ENCODE measurements around the gene PNPLA6.

DNA sequence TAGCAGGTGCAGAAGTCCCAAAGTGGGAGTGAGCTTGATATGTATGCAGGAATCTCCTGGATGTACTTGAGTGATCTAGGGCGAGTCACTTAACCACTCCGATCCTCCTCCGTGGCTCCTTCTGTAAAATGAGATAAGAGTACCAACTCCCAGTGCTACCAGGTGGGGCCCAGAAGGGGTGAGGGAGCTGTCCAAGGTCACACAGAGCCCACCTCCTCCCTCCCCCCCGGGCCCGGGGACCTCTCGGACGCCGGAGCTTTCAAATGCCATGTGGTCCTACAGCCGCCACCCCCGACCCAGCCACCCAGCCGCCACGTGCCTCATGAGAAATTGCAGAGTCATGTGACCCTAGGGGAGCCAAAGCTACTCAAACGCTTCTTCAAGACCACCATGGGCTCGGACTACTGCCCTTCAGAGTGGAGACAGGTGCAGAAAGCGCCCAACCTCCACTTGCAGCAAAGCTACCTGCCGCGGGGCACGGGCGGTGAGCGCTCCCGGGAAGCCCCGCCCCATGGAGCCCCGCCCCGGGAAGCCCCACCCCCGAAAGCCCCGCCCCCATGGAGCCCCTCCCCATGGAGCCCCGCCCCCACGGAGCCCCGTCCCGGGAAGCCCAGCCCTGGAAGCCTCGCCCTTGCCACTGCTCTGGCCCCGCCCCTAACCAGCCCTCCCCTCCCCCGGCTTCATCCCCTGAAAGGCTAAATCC, 29.7 kb upstream of the PNPLA6 start:
- TF ChIP-seq POLR2A (IDR thresholded peaks at IDR 0.05; ENCODE audit: low read depth, low read length) (no peak), MEF2A (IDR thresholded peaks at IDR 0.05; ENCODE audit: insufficient read depth, low read depth, low read length) (no peak), CTCF (IDR thresholded peaks at IDR 0.05 in 2 of 3, conservative IDR thresholded peaks at IDR 0.05 in 1 of 3; ENCODE audit: control insufficient read depth in 2 of 3, extremely low read depth in 1 of 3, insufficient read depth in 1 of 3, low read depth in 3 of 3, low read length in 3 of 3) (no peak), EP300 (IDR thresholded peaks at IDR 0.05; ENCODE audit: borderline replicate concordance in 1 of 2, control insufficient read depth in 1 of 2, low read depth in 2 of 2, low read length in 2 of 2) (no peak), EZH2 (IDR thresholded peaks at IDR 0.05; ENCODE audit: borderline replicate concordance, control insufficient read depth, low read depth, low read length) (no peak), ATF7 (IDR thresholded peaks at IDR 0.05; ENCODE audit: low read depth) (no peak), CBX3 (IDR thresholded peaks at IDR 0.05; ENCODE audit: borderline replicate concordance, low read depth) (no peak), ETV6 (conservative IDR thresholded peaks at IDR 0.05 in 1 of 2, IDR thresholded peaks at IDR 0.05 in 1 of 2; ENCODE audit: borderline replicate concordance in 1 of 2, low read depth in 1 of 2) (no peak), ASH2L (IDR thresholded peaks at IDR 0.05; ENCODE audit: borderline replicate concordance, low read depth) (no peak)
- TF ChIP-seq, protein P1, sequence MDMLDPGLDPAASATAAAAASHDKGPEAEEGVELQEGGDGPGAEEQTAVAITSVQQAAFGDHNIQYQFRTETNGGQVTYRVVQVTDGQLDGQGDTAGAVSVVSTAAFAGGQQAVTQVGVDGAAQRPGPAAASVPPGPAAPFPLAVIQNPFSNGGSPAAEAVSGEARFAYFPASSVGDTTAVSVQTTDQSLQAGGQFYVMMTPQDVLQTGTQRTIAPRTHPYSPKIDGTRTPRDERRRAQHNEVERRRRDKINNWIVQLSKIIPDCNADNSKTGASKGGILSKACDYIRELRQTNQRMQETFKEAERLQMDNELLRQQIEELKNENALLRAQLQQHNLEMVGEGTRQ (IDR thresholded peaks at IDR 0.05; ENCODE audit: borderline replicate concordance, low read depth, low read length), result no peak

Measured in GM12878 (cell line).